ENCODE measurements around the gene HESX1. TPM values are rescaled to one million over a fixed set of nuclear protein-coding genes. Genes with fewer than 3 reads are reported as not detected.

The HESX1 gene
- total RNA-seq, 1 donor from 2014 or later, result 0.47 TPM

GRCh38 chr3:57166660-57167059 is 33.1 kb downstream of the HESX1 start:
- DNase-seq, result no peak

- no peak for DNase-seq
Measured at GRCh38 chr3:57165641-57166040, 34.1 kb downstream of the HESX1 start.

- peak; percentile 21 for DNase-seq
Measured at GRCh38 chr3:57164657-57165573, 34.9 kb downstream of the HESX1 start, which contains the start of gene IL17RD. TSS of gene IL17RD (minus strand) at chr3:57165353. CDS start at chr3:57165286, 67 bp downstream.

- no peak for DNase-seq
Measured at GRCh38 chr3:57164217-57164656, 35.5 kb downstream of the HESX1 start.

GRCh38 chr3:57163751-57164150 is 36.0 kb downstream of the HESX1 start:
- no peak for DNase-seq

- DNase-seq, result no peak
Measured at GRCh38 chr3:57161915-57162314, 37.9 kb downstream of the HESX1 start.

- DNase-seq, result no peak
Measured at GRCh38 chr3:57160765-57161538, 38.8 kb downstream of the HESX1 start.

- DNase-seq, result no peak
Measured at GRCh38 chr3:57160076-57160764, 39.6 kb downstream of the HESX1 start.

GRCh38 chr3:57158813-57159738 is 40.7 kb downstream of the HESX1 start:
- no peak for DNase-seq

- DNase-seq, result no peak
Measured at GRCh38 chr3:57158325-57158724, 41.5 kb downstream of the HESX1 start.

GRCh38 chr3:57157545-57157944 is 42.2 kb downstream of the HESX1 start:
- DNase-seq, result no peak

GRCh38 chr3:57155310-57155643 is 44.5 kb downstream of the HESX1 start:
- no peak for DNase-seq

- DNase-seq, result no peak
Measured at GRCh38 chr3:57154470-57155309, 45.1 kb downstream of the HESX1 start.

GRCh38 chr3:57152151-57153143 is 47.3 kb downstream of the HESX1 start:
- peak; percentile 7 for DNase-seq

- DNase-seq, result no peak
Measured at GRCh38 chr3:57151749-57152148, 48.0 kb downstream of the HESX1 start.

- no peak for DNase-seq
Measured at GRCh38 chr3:57151021-57151449, 48.7 kb downstream of the HESX1 start.

GRCh38 chr3:57150113-57150581 is 49.6 kb downstream of the HESX1 start:
- no peak for DNase-seq
